ENCODE results near the gene MICALL2.

MICALL2 gene

DNA sequence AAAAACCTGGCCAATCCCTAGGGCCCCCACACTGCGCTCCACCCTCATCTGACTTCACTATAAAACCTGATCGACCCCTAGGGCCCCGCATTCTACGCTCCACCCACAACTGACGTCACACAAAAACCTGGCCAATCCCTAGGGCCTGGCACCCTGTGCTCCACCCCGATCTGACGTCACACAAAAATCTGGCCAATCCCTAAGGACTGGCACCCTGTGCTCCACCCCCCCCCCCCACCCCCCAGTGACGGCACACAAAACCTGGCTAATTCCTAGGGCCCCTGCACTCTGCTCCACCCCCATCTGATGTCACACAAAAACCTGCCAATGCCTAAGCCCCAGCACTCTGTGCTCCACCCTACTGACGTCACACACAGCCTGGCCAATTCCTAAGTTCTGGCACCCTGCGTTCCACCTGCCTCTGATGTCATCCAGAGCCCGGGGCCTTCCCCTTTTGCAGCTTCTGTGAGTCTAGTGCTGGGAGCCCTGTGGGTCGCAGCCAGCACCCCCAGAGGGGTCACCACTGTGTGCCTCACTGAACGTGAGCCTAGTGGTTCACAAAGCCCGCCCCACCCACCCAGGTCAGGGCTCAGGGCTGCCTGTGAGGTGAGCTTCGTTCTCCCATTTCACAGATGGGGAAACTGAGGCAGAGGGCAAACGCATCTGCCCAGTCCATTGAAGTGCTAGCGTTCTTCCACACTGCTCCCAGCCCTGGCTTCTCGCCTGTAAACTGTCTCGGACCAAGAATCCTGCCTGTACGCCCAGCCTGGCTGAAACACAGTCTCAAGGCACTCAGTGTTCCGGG lies 40.6 kb downstream of the MICALL2 start:
- TF ChIP-seq, protein P1, sequence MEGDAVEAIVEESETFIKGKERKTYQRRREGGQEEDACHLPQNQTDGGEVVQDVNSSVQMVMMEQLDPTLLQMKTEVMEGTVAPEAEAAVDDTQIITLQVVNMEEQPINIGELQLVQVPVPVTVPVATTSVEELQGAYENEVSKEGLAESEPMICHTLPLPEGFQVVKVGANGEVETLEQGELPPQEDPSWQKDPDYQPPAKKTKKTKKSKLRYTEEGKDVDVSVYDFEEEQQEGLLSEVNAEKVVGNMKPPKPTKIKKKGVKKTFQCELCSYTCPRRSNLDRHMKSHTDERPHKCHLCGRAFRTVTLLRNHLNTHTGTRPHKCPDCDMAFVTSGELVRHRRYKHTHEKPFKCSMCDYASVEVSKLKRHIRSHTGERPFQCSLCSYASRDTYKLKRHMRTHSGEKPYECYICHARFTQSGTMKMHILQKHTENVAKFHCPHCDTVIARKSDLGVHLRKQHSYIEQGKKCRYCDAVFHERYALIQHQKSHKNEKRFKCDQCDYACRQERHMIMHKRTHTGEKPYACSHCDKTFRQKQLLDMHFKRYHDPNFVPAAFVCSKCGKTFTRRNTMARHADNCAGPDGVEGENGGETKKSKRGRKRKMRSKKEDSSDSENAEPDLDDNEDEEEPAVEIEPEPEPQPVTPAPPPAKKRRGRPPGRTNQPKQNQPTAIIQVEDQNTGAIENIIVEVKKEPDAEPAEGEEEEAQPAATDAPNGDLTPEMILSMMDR (conservative IDR thresholded peaks at IDR 0.05; ENCODE audit: control insufficient read depth, insufficient read depth, low read depth, low read length): no peak
- H3K4me3 ChIP-seq (ENCODE audit: control insufficient read depth, low read depth, low read length): no peak overlapping the region
- peak; percentile 51 for DNase-seq (ENCODE audit: low read depth)

DNA sequence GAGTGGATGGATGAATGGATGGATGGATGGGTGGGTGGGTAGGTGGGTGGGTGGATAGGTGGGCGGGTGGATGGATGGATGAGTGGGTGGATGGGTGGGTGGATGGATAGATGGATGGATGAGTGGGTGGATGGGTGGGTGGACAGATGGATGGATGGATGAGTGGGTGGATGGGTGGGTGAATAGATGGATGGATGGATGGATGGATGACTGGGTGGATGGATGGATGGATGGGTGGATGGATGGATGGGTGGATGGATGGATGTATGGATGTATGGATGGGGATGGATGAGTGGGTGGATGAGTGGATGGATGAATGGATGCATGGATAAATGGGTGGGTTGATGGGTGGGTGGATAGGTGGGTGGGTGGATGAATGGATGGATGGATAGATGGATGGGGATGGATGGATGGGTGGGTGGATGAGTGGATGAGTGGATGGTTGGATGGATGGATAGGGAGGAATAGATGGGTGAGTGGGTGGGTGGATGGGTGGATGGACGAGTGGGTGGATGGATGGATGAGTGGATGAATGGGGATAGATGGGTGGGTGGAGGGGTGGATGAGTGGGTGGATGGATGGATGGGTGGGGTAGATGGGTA lies 43.8 kb downstream of the MICALL2 start:
- no peak overlapping the region for H3K4me3 ChIP-seq (ENCODE audit: control insufficient read depth, low read depth, low read length)
- TF ChIP-seq, protein P1 (conservative IDR thresholded peaks at IDR 0.05; ENCODE audit: control insufficient read depth, insufficient read depth, low read depth, low read length): no peak
- no peak for DNase-seq (ENCODE audit: low read depth)

DNA sequence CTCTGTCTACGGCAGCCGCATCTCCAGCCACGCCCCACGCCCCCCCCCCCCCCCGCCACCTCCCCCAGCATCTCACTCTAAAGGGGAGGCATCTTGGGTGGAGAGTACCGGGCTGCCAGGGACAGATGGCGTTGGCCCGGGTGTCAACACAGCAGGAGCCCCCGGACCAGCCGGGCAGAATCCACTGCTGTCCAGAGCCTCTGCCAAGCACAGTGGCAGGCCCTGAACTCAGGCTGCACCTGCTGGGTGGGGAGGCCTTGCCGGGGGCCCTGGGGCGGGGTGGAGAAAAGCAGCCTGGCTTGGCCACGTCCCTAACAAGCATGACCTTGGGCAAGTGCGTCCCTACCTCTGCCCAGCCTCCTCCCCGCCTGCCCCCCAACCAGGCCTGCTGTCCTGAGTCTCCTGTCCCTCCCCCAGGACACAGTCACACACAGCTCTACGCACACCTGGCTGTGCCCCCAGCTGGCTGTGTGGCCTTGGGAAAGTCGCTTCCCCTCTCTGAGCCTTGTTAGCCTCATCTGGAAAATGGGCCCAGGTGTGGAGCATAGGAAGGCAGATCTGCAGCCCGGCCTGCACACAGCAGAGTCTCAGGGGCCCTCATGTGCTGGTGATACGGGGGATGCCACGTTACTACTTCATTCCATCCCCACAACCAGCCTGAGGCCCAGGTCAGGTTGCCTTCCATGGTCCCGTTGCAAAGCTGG lies 45.2 kb downstream of the MICALL2 start:
- TF ChIP-seq, protein P1 (conservative IDR thresholded peaks at IDR 0.05; ENCODE audit: control insufficient read depth, insufficient read depth, low read depth, low read length): no peak
- no peak overlapping the region for H3K4me3 ChIP-seq (ENCODE audit: control insufficient read depth, low read depth, low read length)
- DNase-seq (ENCODE audit: low read depth): no peak

DNA sequence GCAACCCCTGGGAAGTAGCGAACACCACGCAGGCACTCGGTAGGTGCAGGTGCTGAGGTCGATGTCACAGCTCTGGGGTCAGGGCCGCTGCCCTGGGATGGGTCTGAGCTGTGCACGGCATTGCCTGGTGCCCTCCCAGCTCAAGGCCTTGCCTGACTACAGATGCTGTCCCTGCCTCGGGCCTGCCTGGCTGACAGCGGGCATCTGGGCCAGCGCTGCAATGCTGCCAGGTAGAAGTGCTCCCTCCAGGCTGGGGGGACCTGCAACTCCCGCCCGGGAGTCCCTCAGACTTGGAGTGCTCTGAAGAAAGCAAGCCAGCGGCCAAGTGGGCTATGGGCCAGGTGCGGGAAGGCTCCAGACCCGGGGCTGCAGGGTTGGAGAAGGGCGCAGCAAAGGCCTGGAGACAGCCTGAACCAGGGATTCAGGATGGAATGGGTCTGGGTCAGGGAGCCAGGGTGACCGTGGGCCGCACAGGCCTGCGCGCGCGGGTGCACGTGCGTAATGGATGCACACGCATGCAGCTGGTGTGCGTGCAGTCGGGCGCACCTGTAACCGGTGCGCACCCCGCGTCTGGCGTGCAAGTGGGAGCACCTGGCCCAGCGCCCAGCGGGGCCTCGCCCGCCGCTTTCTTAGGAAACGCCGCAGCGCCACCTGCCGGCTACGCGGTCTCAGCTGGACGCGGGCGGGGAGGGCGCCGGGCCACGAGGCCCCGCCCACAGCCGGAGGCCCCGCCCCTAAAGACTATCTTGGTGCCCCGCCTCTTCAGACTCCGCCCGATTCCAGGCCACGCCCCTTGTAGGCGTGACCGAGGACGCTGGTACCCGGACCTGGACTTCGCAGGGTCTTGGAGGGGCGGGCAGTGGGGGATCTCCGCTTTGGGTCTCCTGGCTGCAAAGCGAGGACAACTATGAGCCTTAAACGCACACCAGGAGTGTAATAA lies 46.7 kb downstream of the MICALL2 start:
- DNase-seq (ENCODE audit: low read depth): peak; percentile 79
- H3K4me3 ChIP-seq (ENCODE audit: control insufficient read depth, low read depth, low read length): no peak overlapping the region
- TF ChIP-seq, protein P1 (conservative IDR thresholded peaks at IDR 0.05; ENCODE audit: control insufficient read depth, insufficient read depth, low read depth, low read length): no peak

DNA sequence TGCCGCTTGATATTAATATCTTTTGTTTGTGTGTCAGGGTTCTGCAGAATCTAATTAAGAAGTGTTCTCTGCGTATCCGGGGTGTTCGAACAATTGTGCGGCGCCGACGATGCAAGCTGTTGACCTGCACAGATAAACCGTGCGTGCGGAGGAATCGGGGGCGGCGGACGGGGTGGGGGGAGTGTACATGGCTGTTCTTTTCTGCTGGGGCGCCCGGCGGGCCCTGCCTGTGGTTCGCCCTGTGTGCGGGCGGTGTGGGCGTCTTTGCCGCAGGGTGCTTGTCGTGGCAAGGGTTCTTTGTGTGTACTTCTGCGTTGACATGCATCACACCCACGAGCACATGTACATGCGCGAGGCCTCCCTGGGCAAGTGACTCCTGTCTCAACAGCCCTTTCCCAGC lies 47.9 kb downstream of the MICALL2 start:
- DNase-seq (ENCODE audit: low read depth): no peak
- H3K4me3 ChIP-seq (ENCODE audit: control insufficient read depth, low read depth, low read length): no peak overlapping the region
- TF ChIP-seq, protein P1 (conservative IDR thresholded peaks at IDR 0.05; ENCODE audit: control insufficient read depth, insufficient read depth, low read depth, low read length): no peak

DNA sequence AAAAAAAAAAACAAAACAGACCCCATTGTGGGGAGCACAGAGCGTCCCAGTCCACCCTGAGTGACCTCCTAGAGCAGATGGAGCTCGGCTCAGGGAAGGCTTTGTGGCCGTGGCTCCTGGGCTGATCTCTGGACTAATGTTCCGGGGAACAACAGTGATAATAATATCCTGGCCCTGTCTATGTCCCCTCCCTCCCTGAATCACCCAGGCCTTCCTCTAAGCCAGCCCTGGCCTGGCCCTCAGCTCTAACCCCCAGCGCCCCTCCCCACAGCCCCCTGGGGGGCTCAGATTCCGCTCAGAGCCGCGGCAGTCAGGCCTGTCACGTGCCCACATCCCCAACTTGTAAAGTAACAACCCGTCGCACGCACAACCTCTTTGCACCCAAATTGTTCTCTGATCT lies 48.3 kb downstream of the MICALL2 start:
- TF ChIP-seq, protein P1 (conservative IDR thresholded peaks at IDR 0.05; ENCODE audit: control insufficient read depth, insufficient read depth, low read depth, low read length): no peak
- DNase-seq (ENCODE audit: low read depth): no peak
- H3K4me3 ChIP-seq (ENCODE audit: control insufficient read depth, low read depth, low read length): no peak overlapping the region
